K562 (cell line): ENCODE data around the gene UNKL.

Source experiments
- CTCF ChIP-seq, 3 experiments: IDR thresholded peaks in 2 of 3; conservative IDR thresholded peaks in 1 of 3; 2 replicates each; pipeline ENCODE4 v1.5.1; 2011 to 2012; ENCODE audit warnings: low read length in 3 of 3, mild to moderate bottlenecking in 3 of 3, control low read depth in 2 of 3, improper control_type of control experiment in 1 of 3, inconsistent platforms in 1 of 3, low read depth in 1 of 3, mixed read lengths in 1 of 3, moderate library complexity in 1 of 3; ENCODE audit not compliant: insufficient read depth in 2 of 3
- NFXL1 ChIP-seq: fragments of 450-650 bp; formaldehyde crosslinking; IDR thresholded peaks from 2 replicates; pipeline ENCODE4 v1.4.0; 2021; ENCODE audit warnings: mild to moderate bottlenecking

GRCh38 chr16:1345087-1345486 is 69.4 kb downstream of the UNKL start:
- TF ChIP-seq NFXL1 (CRISPR knock-in tag) (no peak), CTCF (IDR thresholded peaks at IDR 0.05 in 2 of 3, conservative IDR thresholded peaks at IDR 0.05 in 1 of 3; ENCODE audit: insufficient read depth in 2 of 3, low read depth in 1 of 3, low read length in 3 of 3) (no peak)
